ENCODE measurements around the gene SPTBN5. TPM values are rescaled to one million over a fixed set of nuclear protein-coding genes. Genes with fewer than 3 reads are reported as not detected.

Gene SPTBN5
- total and polyA plus RNA-seq, 11 donors: 0.31 to 5.6 (median 1.7) TPM

GRCh38 chr15:41817327-41817726 is 76.5 kb downstream of the SPTBN5 start:
- 91 to 94% (median 93%) methylated on average over 14 of the region's 14 CpGs for WGBS, 4 donors
- no peak overlapping the region for H3K27ac ChIP-seq

GRCh38 chr15:41816788-41817187 is 77.1 kb downstream of the SPTBN5 start:
- intact Hi-C loops (cut with DNase I): loop anchor here in 6 of 10 donors (10.0 kb wide), 3 partner anchors 212 to 342 kb away; partner anchors contain the start of gene TYRO3 (in 3 of the 6)
- 94 to 97% (median 97%) methylated on average over 8 to 9 of the region's 9 CpGs for WGBS, 4 donors
- H3K27me3 ChIP-seq: no peaks in the 10 kb centered on the region

More at GRCh38 chr15:41817327-41817726, 76.5 kb downstream of the SPTBN5 start:
- TF ChIP-seq CTCF (IDR thresholded peaks at IDR 0.05): no peak
- TF ChIP-seq POLR2A (IDR thresholded peaks at IDR 0.05): no peak
- Histone ChIP-seq H3K4me1 (no peaks in the 10 kb centered on the region), H3K36me3 (peaks cover 0 to 97% (median 88%) of the 10 kb centered on the region in 9 donors), H3K4me3 (no peak overlapping the region), H3K9me3 (no peaks in the 10 kb centered on the region), H3K27me3 (no peaks in the 10 kb centered on the region)
- DNase-seq: no peak
- no peak for ATAC-seq
- intact Hi-C loops (cut with DNase I): loop anchor here in 6 of 10 donors (10.0 kb wide), 3 partner anchors 213 to 343 kb away; partner anchors contain the start of gene TYRO3 (in 3 of the 6)

GRCh38 chr15:41814534-41814933 is 79.3 kb downstream of the SPTBN5 start:
- H3K9me3 ChIP-seq: no peaks in the 10 kb centered on the region
- DNase-seq (no peak), ATAC-seq (no peak)
- H3K36me3 ChIP-seq: peaks cover 0 to 76% (median 68%) of the 10 kb centered on the region in 9 donors
- no peak overlapping the region for H3K4me3 ChIP-seq
- intact Hi-C loops (cut with DNase I): loop anchor here in 9 of 10 donors (5.0 to 10.0 kb wide), 6 partner anchors 207 to 340 kb away; partner anchors contain the start of gene TYRO3 (in 7 of the 9)
- H3K4me1 ChIP-seq: peaks cover 0 to 8% (median under 1%) of the 10 kb centered on the region in 12 donors
- H3K27ac ChIP-seq: no peak overlapping the region
- no peaks in the 10 kb centered on the region for H3K27me3 ChIP-seq
- 89 to 93% (median 92%) methylated on average over 5 of the region's 5 CpGs for WGBS, 4 donors
- TF ChIP-seq CTCF (IDR thresholded peaks at IDR 0.05) (no peak), POLR2A (IDR thresholded peaks at IDR 0.05) (no peak)

More at GRCh38 chr15:41816788-41817187, 77.1 kb downstream of the SPTBN5 start:
- no peak overlapping the region for H3K27ac ChIP-seq
- no peaks in the 10 kb centered on the region for H3K9me3 ChIP-seq
- TF ChIP-seq POLR2A (IDR thresholded peaks at IDR 0.05) (no peak), CTCF (IDR thresholded peaks at IDR 0.05) (no peak)
- DNase-seq (no peak), ATAC-seq (no peak)
- peaks cover 0 to 97% (median 87%) of the 10 kb centered on the region in 9 donors for H3K36me3 ChIP-seq
- no peaks in the 10 kb centered on the region for H3K4me1 ChIP-seq
- H3K4me3 ChIP-seq: no peak overlapping the region

- no peak for ATAC-seq
- Histone ChIP-seq H3K27ac (no peak overlapping the region), H3K9me3 (no peaks in the 10 kb centered on the region), H3K36me3 (peaks cover 0 to 65% (median 57%) of the 10 kb centered on the region in 9 donors), H3K4me1 (peaks cover 0 to 8% (median under 1%) of the 10 kb centered on the region in 12 donors), H3K27me3 (no peaks in the 10 kb centered on the region), H3K4me3 (no peak overlapping the region)
- intact Hi-C loops (cut with DNase I): loop anchor here in 9 of 10 donors (2.0 to 10.0 kb wide), 7 partner anchors 206 to 339 kb away; partner anchors contain the start of gene TYRO3 (in 7 of the 9)
- DNase-seq: no peak
- no peak for TF ChIP-seq CTCF (IDR thresholded peaks at IDR 0.05)
- no peak for TF ChIP-seq POLR2A (IDR thresholded peaks at IDR 0.05)
- 94 to 96% (median 95%) methylated on average over 6 to 8 of the region's 8 CpGs for WGBS, 4 donors
Observed at GRCh38 chr15:41813426-41813825, 80.4 kb downstream of the SPTBN5 start.

Measured in heart left ventricle (tissue), 16 donors.